ENCODE measurements around the gene CCDC34.

- TF ChIP-seq CTCF (IDR thresholded peaks at IDR 0.05 in 4 of 5, conservative IDR thresholded peaks at IDR 0.05 in 1 of 5) (no peak), POLR2A (IDR thresholded peaks at IDR 0.05) (no peak)
Measured at GRCh38 chr11:27310182-27310581, 52.8 kb downstream of the CCDC34 start.
